HCT116 (cell line): ENCODE measurements around the gene CORO2B. TPM values are rescaled to one million over a fixed set of nuclear protein-coding genes. Genes with fewer than 3 reads are reported as not detected.

Experiments
- ATAC-seq: fragments of 200-7000 bp; cut with Tn5 transposase; 2 replicates; pipeline ENCODE4 v1.9.1; 2020; ENCODE audit warnings: mild to moderate bottlenecking, moderate library complexity
- Bru-seq: library from RNA; stranded (reverse); fragments of 400-500 nt; gene quantifications from one replicate; lab custom pipeline; 2021; lab: Mats Ljungman, UMichigan
- BruChase-seq, 2 experiments: library from RNA; stranded (reverse); fragments of 400-500 nt; gene quantifications; one replicate each; lab custom pipeline; 2021; lab: Mats Ljungman, UMichigan
- BruUV-seq: library from RNA; stranded (reverse); fragments of 400-500 nt; replicated peaks from 2 replicates; lab custom pipeline; 2021; lab: Mats Ljungman, UMichigan
- CTCF ChIA-PET: fragments of 300-600 bp; sonication (Branson Sonifier 250); formaldehyde crosslinking; loops from one replicate; lab custom pipeline; 2021; ENCODE audit warnings: antibody characterized with exemption; lab: Charles Lee
- POLR2A ChIA-PET: fragments of 300-600, 350-600 bp; sonication (Branson Sonifier 250); formaldehyde crosslinking; loops from one replicate; lab custom pipeline; 2021; ENCODE audit warnings: antibody characterized with exemption; lab: Charles Lee
- RAD21 ChIA-PET, 2 experiments: fragments of 300-600 bp; sonication (Branson Sonifier 250); formaldehyde crosslinking; loops; one replicate each; lab custom pipeline; 2023; ENCODE audit warnings: low total read pairs in 2 of 2; ENCODE audit not compliant: uncharacterized antibody in 2 of 2, unreplicated experiment in 2 of 2, low non-redundant PET in 1 of 2; lab: Charles Lee
- DNase-seq: peaks from one replicate; pipeline ENCODE4 v3.0.0-alpha.2; 2010; ENCODE audit warnings: low read depth, low spot score
- H2AFZ ChIP-seq: fragments of 200-600 bp; shearing (Covaris generic), sonication (generic); 2 replicates; pipeline ENCODE4 v1.6.1; 2017; ENCODE audit warnings: low read depth, mixed run types, mixed read lengths, antibody characterized with exemption, low read length; ENCODE audit not compliant: poor library complexity, severe bottlenecking
- H3K27ac ChIP-seq: 2 replicates; pipeline ENCODE4 v1.5.1; 2012; ENCODE audit warnings: low read depth, low read length
- H3K27me3 ChIP-seq: fragments of 200-600 bp; sonication (generic); 2 replicates; pipeline ENCODE4 v1.6.1; 2016; ENCODE audit warnings: mixed run types, low read length, mixed read lengths; ENCODE audit not compliant: insufficient read depth
- H3K36me3 ChIP-seq, 2 experiments: fragments of 200-500 bp in 1 of 2; fragments of 200-600 bp in 1 of 2; sonication (Bioruptor generic) in 1 of 2; sonication (generic) in 1 of 2; 2 replicates each; pipeline versions ENCODE4 v1.5.1 to v1.6.1; 2014 to 2016; ENCODE audit warnings: low read length in 2 of 2, inconsistent platforms in 1 of 2, mixed read lengths in 1 of 2, mixed run types in 1 of 2; ENCODE audit not compliant: insufficient read depth in 2 of 2, control insufficient read depth in 1 of 2
- H3K4me1 ChIP-seq, 2 experiments: fragments of 200-600 bp in 1 of 2; sonication (generic) in 1 of 2; 2 replicates each; pipeline versions ENCODE4 v1.5.1 to v1.6.1; 2012 to 2017; ENCODE audit warnings: low read length in 2 of 2, inconsistent platforms in 1 of 2, mild to moderate bottlenecking in 1 of 2, mixed read lengths in 1 of 2, mixed run types in 1 of 2, moderate library complexity in 1 of 2; ENCODE audit not compliant: insufficient read depth in 2 of 2, control insufficient read depth in 1 of 2
- H3K4me2 ChIP-seq: fragments of 200-600 bp; sonication (generic); 2 replicates; pipeline ENCODE4 v1.6.1; 2017; ENCODE audit warnings: mixed run types, low read length, mixed read lengths
- H3K4me3 ChIP-seq, 2 experiments: fragments of 200-600 bp in 1 of 2; sonication (generic) in 1 of 2; replicated peaks in 1 of 2; 2 replicates each; pipeline ENCODE4 v1.5.1; 2011 to 2016; ENCODE audit warnings: low read length in 2 of 2, control low read depth in 1 of 2, low read depth in 1 of 2, mild to moderate bottlenecking in 1 of 2, mixed read lengths in 1 of 2, mixed run types in 1 of 2
- H3K79me2 ChIP-seq: fragments of 200-600 bp; sonication (generic); 2 replicates; pipeline ENCODE4 v1.6.1; 2017; ENCODE audit warnings: mild to moderate bottlenecking, mixed run types, low read length, moderate library complexity, mixed read lengths; ENCODE audit not compliant: insufficient read depth
- H3K9ac ChIP-seq: fragments of 200-600 bp; sonication (generic); 2 replicates; pipeline ENCODE4 v1.6.1; 2016; ENCODE audit warnings: low read length, mixed read lengths
- H3K9me2 ChIP-seq: fragments of 200-600 bp; sonication (generic), shearing (Covaris generic); 2 replicates; pipeline ENCODE4 v1.6.1; 2017; ENCODE audit warnings: mixed run types, mild to moderate bottlenecking, moderate library complexity; ENCODE audit not compliant: insufficient read depth
- H3K9me3 ChIP-seq, 2 experiments: fragments of 200-500 bp in 1 of 2; fragments of 200-600 bp in 1 of 2; sonication (Bioruptor generic) in 1 of 2; sonication (generic) in 1 of 2; 2 replicates each; pipeline ENCODE4 v1.6.1; 2014 to 2017; ENCODE audit warnings: low read length in 2 of 2, mixed read lengths in 2 of 2, inconsistent platforms in 1 of 2, low read depth in 1 of 2, mild to moderate bottlenecking in 1 of 2, mixed run types in 1 of 2, moderate library complexity in 1 of 2; ENCODE audit not compliant: control insufficient read depth in 1 of 2, insufficient read depth in 1 of 2
- H4K20me1 ChIP-seq: fragments of 200-600 bp; sonication (generic), shearing (Covaris generic); 2 replicates; pipeline ENCODE4 v1.6.1; 2017; ENCODE audit warnings: mixed run types, mild to moderate bottlenecking, moderate library complexity; ENCODE audit not compliant: insufficient read depth
- EGR1 ChIP-seq: IDR thresholded peaks from 2 replicates; pipeline ENCODE4 v1.6.1; 2012; ENCODE audit warnings: low read depth
- YY1 ChIP-seq: IDR thresholded peaks from 2 replicates; pipeline ENCODE4 v1.6.1; 2011; ENCODE audit warnings: low read length, low read depth, moderate library complexity, mild to moderate bottlenecking; ENCODE audit not compliant: insufficient replicate concordance; ENCODE audit errors: extremely low read depth
- intact Hi-C: fragments of 100-400 bp; cut with micrococcal nuclease; formaldehyde crosslinking; loops from 2 replicates; pipeline ENCODE4 v1.10.0; 2022
- long read RNA-seq: library from polyadenylated mRNA; unstranded; transcript quantifications from one replicate; pipeline ENCODE4 v2.0.0, GENCODE V29; 2021; ENCODE audit not compliant: unreplicated experiment
- polyA plus RNA-seq: library from polyadenylated mRNA; unstranded; fragments of >200 nt; gene quantifications from 2 replicates; pipeline ENCODE4 v1.2.1, GENCODE V29; 2012; ENCODE audit warnings: missing spikeins
- total RNA-seq: library from RNA; stranded (reverse); gene quantifications from one replicate; pipeline ENCODE4 v1.2.1, GENCODE V29; 2021; ENCODE audit not compliant: unreplicated experiment
- TF ChIP-seq, protein P1 (sequence below): IDR thresholded peaks from 2 replicates; pipeline ENCODE4 v1.6.1; 2012

Gene CORO2B, protein sequence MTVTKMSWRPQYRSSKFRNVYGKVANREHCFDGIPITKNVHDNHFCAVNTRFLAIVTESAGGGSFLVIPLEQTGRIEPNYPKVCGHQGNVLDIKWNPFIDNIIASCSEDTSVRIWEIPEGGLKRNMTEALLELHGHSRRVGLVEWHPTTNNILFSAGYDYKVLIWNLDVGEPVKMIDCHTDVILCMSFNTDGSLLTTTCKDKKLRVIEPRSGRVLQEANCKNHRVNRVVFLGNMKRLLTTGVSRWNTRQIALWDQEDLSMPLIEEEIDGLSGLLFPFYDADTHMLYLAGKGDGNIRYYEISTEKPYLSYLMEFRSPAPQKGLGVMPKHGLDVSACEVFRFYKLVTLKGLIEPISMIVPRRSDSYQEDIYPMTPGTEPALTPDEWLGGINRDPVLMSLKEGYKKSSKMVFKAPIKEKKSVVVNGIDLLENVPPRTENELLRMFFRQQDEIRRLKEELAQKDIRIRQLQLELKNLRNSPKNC
- total RNA-seq (2.8 TPM), Bru-seq, nascent RNA (percentile 48 among the genes with signal in this experiment), BruChase-seq, experiment 1, labeled RNA remaining after a 6-hour chase (percentile 52 among the genes with signal in this experiment), BruChase-seq, experiment 2, labeled RNA remaining after a 2-hour chase (percentile 38 among the genes with signal in this experiment)
- polyA plus RNA-seq = 2.2 and 3.2 TPM in 2 replicates
- long read RNA-seq, partial matches to known transcripts = 2 of 6 reads
- long read RNA-seq, other reads (novel, unspliced or antisense) = 2 of 6 reads

DNA sequence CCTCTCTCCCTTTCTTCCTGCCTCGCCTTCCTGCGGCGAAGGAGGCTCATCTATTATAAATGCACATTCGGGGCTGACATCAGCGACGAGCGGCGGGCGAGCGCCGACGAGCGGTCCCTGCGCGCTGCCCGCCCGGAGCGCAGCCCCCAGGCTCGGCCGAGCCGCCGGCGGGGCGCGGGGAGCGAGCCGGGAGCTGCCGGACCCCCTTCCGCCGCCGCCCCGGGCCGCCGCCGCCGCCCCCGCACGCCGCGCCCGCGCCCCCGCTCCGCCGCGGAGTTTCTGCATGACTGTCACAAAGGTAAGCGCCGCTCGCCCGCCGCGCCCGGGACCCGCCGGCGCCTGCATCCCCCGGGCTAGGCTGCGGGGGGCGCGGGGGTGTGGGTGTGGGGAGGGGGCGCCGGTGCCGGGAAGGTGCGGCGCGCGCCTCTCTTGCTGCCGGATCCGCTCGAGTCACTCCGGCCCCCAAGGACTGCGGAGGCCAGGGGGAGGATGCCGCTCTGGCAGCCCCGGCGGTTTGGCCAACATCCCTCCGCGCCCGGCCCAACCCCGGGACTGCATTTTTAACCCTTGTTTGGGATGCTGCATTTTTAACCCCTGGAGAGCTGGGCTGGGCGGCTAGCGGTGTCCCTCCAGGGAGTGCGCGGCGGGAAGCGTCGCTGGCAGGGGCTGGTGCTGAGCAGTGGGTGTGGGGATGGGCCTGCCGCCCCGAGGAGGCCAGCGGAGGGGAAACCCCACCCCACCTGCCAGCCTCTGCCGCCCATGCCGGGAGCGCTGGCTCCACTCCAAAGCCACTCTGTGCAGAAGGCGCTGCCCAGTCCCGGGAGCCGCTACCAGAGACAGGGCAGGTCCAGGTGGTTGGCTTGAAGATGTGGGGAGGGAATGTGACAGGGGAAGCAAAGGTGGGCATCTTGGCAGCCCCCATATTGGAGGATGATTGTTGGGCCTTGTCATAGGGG lies at the start of gene CORO2B:
Gene CORO2B (plus strand): TSS at position 14 of the 956 bp plus-strand sequence. CDS start 270 bp downstream, at position 284.
- CTCF ChIA-PET = interaction anchor here (0.7 kb wide), 1 partner anchor 95 kb away, joined by 3 read pairs; no protein-coding TSS in a partner anchor
- peak; percentile 64 for ATAC-seq
- H3K4me3 ChIP-seq = peak within 1 kb of the TSS; percentile 52 to 68
- intact Hi-C loops = no loop called here
- no peaks in the 10 kb centered on the region for H3K36me3 ChIP-seq
- DNase-seq = no peak
- POLR2A ChIA-PET = interaction anchor here (1.2 kb wide), 1 partner anchor 9 kb away, joined by 3 read pairs; no protein-coding TSS in a partner anchor
- peaks cover 18 to 62% of the 10 kb centered on the region in 2 experiments for H3K4me1 ChIP-seq
- peak within 1 kb of the TSS; percentile 55 for H3K9ac ChIP-seq
- H3K9me3 ChIP-seq = no peaks in the 10 kb centered on the region
- H3K27me3 ChIP-seq = no peaks in the 10 kb centered on the region
- RAD21 ChIA-PET = no interaction called here
- TF ChIP-seq, protein P1, sequence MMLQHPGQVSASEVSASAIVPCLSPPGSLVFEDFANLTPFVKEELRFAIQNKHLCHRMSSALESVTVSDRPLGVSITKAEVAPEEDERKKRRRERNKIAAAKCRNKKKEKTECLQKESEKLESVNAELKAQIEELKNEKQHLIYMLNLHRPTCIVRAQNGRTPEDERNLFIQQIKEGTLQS = no peak
- TF ChIP-seq EGR1 (peak; percentile 50; the same call in 1 of the 2 replicates), YY1 (peak; percentile 34)
- H3K9me2 ChIP-seq = no peaks in the 10 kb centered on the region
- H4K20me1 ChIP-seq = no peaks in the 10 kb centered on the region
- peak within 1 kb of the TSS; percentile 24 for H2AFZ ChIP-seq
- H3K79me2 ChIP-seq = no peaks in the 10 kb centered on the region
- H3K27ac ChIP-seq = peak within 1 kb of the TSS; percentile 52; the same call in 1 of the 2 replicates
- no TSS peak for BruUV-seq
- peak within 1 kb of the TSS; percentile 92 for H3K4me2 ChIP-seq
